ACC112 (cell line): ENCODE results near the gene LGALSL.

Experiments
- H2AFZ ChIP-seq: fragments of 200-600 bp; sonication (generic); one replicate; pipeline ENCODE4 v1.6.0; 2017; ENCODE audit warnings: antibody characterized with exemption, low read length; ENCODE audit not compliant: unreplicated experiment
- H3K27ac ChIP-seq: fragments of 200-600 bp; sonication (generic); 2 replicates; pipeline ENCODE4 v1.5.1; 2014; ENCODE audit warnings: low read depth, mild to moderate bottlenecking, antibody characterized with exemption, low read length, moderate library complexity
- H3K27me3 ChIP-seq: fragments of 200-600 bp; sonication (generic); 2 replicates; pipeline ENCODE4 v1.6.1; 2014; ENCODE audit warnings: mild to moderate bottlenecking, antibody characterized with exemption, low read length, moderate library complexity, mixed read lengths; ENCODE audit not compliant: insufficient read depth
- H3K36me3 ChIP-seq: fragments of 200-600 bp; sonication (generic); 2 replicates; pipeline ENCODE4 v1.6.1; 2016; ENCODE audit warnings: mild to moderate bottlenecking, antibody characterized with exemption, low read length, moderate library complexity, mixed read lengths; ENCODE audit not compliant: insufficient read depth
- H3K4me1 ChIP-seq: fragments of 200-600 bp; sonication (generic); one replicate; pipeline ENCODE4 v1.6.1; 2016; ENCODE audit warnings: low read length, mixed read lengths; ENCODE audit not compliant: insufficient read depth, unreplicated experiment, control insufficient read depth
- H3K4me3 ChIP-seq: fragments of 200-600 bp; sonication (generic); 2 replicates; pipeline ENCODE4 v1.5.1; 2014; ENCODE audit warnings: mild to moderate bottlenecking, low read depth, low read length
- H3K79me2 ChIP-seq: fragments of 200-600 bp; sonication (generic); one replicate; pipeline ENCODE4 v1.6.0; 2016; ENCODE audit warnings: low read length; ENCODE audit not compliant: control insufficient read depth, unreplicated experiment, insufficient read depth

LGALSL gene

GRCh38 chr2:64453770-64454385, at the start of gene LGALSL:
Gene LGALSL, plus strand, starts transcription at chr2:64454162. Its CDS starts 384 bp downstream, at chr2:64454546.
- H3K27ac ChIP-seq: peak within 1 kb of the TSS; percentile 32

GRCh38 chr2:64404743-64405142, 49.2 kb upstream of the LGALSL start:
- Histone ChIP-seq H3K27me3 (0 out of 2 replicates have a peak, but pooled peaks cover 4% of the 10 kb centered on the region), H3K79me2 (no peaks in the 10 kb centered on the region), H3K4me1 (peaks cover 63% of the 10 kb centered on the region), H3K27ac (peak overlapping the region; percentile 92), H3K4me3 (peak overlapping the region; percentile 20; the same call in 1 of the 2 replicates), H3K36me3 (no peaks in the 10 kb centered on the region), H2AFZ (peak overlapping the region; percentile 99)

More at GRCh38 chr2:64453770-64454385, at the start of gene LGALSL:
- Histone ChIP-seq H3K4me3 (peak within 1 kb of the TSS; percentile 87), H3K4me1 (peaks cover 17% of the 10 kb centered on the region), H3K27me3 (no peaks in the 10 kb centered on the region), H3K79me2 (no peaks in the 10 kb centered on the region), H2AFZ (peak within 1 kb of the TSS; percentile 74), H3K36me3 (0 out of 2 replicates have a peak, but pooled peaks cover 4% of the 10 kb centered on the region)

- H3K4me3 ChIP-seq: peak overlapping the region; percentile 34; the same call in 1 of the 2 replicates
- peak overlapping the region; percentile 63 for H2AFZ ChIP-seq
These were observed 48.2 kb upstream of the LGALSL start for GRCh38 chr2:64405581-64406406.

GRCh38 chr2:64406407-64406774, 47.6 kb upstream of the LGALSL start:
- Histone ChIP-seq H3K4me1 (peaks cover 46% of the 10 kb centered on the region), H3K4me3 (peak overlapping the region; percentile 34; the same call in 1 of the 2 replicates), H3K79me2 (no peaks in the 10 kb centered on the region), H3K36me3 (no peaks in the 10 kb centered on the region), H2AFZ (no peak overlapping the region), H3K27me3 (peaks cover 20% of the 10 kb centered on the region), H3K27ac (peak overlapping the region; percentile 92; the same call in 1 of the 2 replicates)

More at GRCh38 chr2:64405581-64406406, 48.2 kb upstream of the LGALSL start:
- Histone ChIP-seq H3K27me3 (peaks cover 14% of the 10 kb centered on the region), H3K79me2 (no peaks in the 10 kb centered on the region), H3K4me1 (peaks cover 52% of the 10 kb centered on the region), H3K27ac (peak overlapping the region; percentile 92), H3K36me3 (no peaks in the 10 kb centered on the region)

GRCh38 chr2:64408031-64408430, 45.9 kb upstream of the LGALSL start:
- Histone ChIP-seq H3K36me3 (no peaks in the 10 kb centered on the region), H3K4me3 (no peak overlapping the region), H3K79me2 (no peaks in the 10 kb centered on the region), H2AFZ (no peak overlapping the region), H3K27me3 (peaks cover 37% of the 10 kb centered on the region), H3K4me1 (peaks cover 33% of the 10 kb centered on the region), H3K27ac (no peak overlapping the region)

- Histone ChIP-seq H3K79me2 (no peaks in the 10 kb centered on the region), H3K27ac (no peak overlapping the region), H3K27me3 (peaks cover 50% of the 10 kb centered on the region), H3K4me1 (peaks cover 8% of the 10 kb centered on the region), H3K36me3 (no peaks in the 10 kb centered on the region), H3K4me3 (no peak overlapping the region), H2AFZ (no peak overlapping the region)
These were observed 43.3 kb upstream of the LGALSL start for GRCh38 chr2:64410671-64411070.

- Histone ChIP-seq H2AFZ (no peak overlapping the region), H3K27me3 (peaks cover 50% of the 10 kb centered on the region), H3K4me3 (no peak overlapping the region), H3K27ac (no peak overlapping the region), H3K36me3 (no peaks in the 10 kb centered on the region), H3K4me1 (no peaks in the 10 kb centered on the region), H3K79me2 (no peaks in the 10 kb centered on the region)
These were observed 41.3 kb upstream of the LGALSL start for GRCh38 chr2:64412671-64413070.

- Histone ChIP-seq H3K27me3 (peaks cover 45% of the 10 kb centered on the region), H3K4me1 (no peaks in the 10 kb centered on the region), H3K36me3 (no peaks in the 10 kb centered on the region), H3K4me3 (no peak overlapping the region), H3K79me2 (no peaks in the 10 kb centered on the region), H2AFZ (no peak overlapping the region), H3K27ac (no peak overlapping the region)
These were observed 39.1 kb upstream of the LGALSL start for GRCh38 chr2:64414736-64415435.

GRCh38 chr2:64417624-64418023, 36.3 kb upstream of the LGALSL start:
- H3K4me3 ChIP-seq: no peak overlapping the region
- no peak overlapping the region for H3K27ac ChIP-seq
- H3K79me2 ChIP-seq: no peaks in the 10 kb centered on the region
- H3K27me3 ChIP-seq: peaks cover 17% of the 10 kb centered on the region
- H3K36me3 ChIP-seq: no peaks in the 10 kb centered on the region
- H2AFZ ChIP-seq: no peak overlapping the region
- H3K4me1 ChIP-seq: peaks cover 3% of the 10 kb centered on the region

GRCh38 chr2:64419596-64420165, 34.3 kb upstream of the LGALSL start:
- Histone ChIP-seq H3K27ac (no peak overlapping the region), H2AFZ (no peak overlapping the region), H3K27me3 (no peaks in the 10 kb centered on the region), H3K79me2 (no peaks in the 10 kb centered on the region), H3K36me3 (no peaks in the 10 kb centered on the region), H3K4me3 (no peak overlapping the region), H3K4me1 (peaks cover 5% of the 10 kb centered on the region)
